SK-N-SH (cell line): ENCODE measurements around the gene CYLD.

Experiments
- ELF1 ChIP-seq: IDR thresholded peaks from 2 replicates; pipeline ENCODE4 v1.4.0; 2012
- FOXM1 ChIP-seq: IDR thresholded peaks from 2 replicates; pipeline ENCODE4 v1.4.0; 2012; ENCODE audit warnings: low read depth, mild to moderate bottlenecking
- NRF1 ChIP-seq: IDR thresholded peaks from 2 replicates; pipeline ENCODE4 v1.6.1; 2012; ENCODE audit warnings: low read depth, mild to moderate bottlenecking, low read length
- SMC3 ChIP-seq: IDR thresholded peaks from 2 replicates; pipeline ENCODE4 v1.6.1; 2012; ENCODE audit warnings: low read depth, low read length, improper control_type of control experiment
- TAF1 ChIP-seq: IDR thresholded peaks from 2 replicates; pipeline ENCODE4 v1.6.1; 2012; ENCODE audit warnings: low read depth, mild to moderate bottlenecking, low read length, moderate library complexity, borderline replicate concordance
- TF ChIP-seq, protein P1 (sequence below): fragments of 200-600 bp; sonication (generic); IDR thresholded peaks from 2 replicates; pipeline ENCODE4 v1.6.1; 2017; ENCODE audit warnings: antibody characterized with exemption, mild to moderate bottlenecking, moderate library complexity
- TF ChIP-seq, protein P2 (sequence below): fragments of 150-350 bp; IDR thresholded peaks from 2 replicates; pipeline ENCODE4 v1.6.1; 2017; ENCODE audit warnings: antibody characterized with exemption, low read length, low read depth, borderline replicate concordance
- TF ChIP-seq, protein P3 (sequence below): IDR thresholded peaks from 2 replicates; pipeline ENCODE4; 2012

DNA sequence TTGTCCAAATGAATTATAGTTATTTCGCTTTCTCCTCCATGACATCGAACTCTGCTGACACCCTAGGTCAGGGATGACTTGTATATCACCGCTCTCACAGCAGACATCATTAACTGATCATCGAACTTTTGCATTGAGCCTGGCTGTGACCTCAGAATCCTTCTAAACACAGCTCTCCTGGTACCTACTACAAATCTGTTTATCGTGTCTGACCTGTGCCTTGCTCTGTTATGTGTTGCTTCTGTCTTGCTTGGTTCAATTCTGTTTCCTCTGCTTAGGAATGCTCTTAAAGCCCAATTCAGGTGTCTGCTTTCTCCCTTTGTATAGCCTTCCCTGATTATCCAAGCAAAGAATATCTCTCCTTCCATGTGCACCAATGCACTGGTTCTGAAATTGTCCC is 78.3 kb downstream of the CYLD start:
- TF ChIP-seq, protein P1, sequence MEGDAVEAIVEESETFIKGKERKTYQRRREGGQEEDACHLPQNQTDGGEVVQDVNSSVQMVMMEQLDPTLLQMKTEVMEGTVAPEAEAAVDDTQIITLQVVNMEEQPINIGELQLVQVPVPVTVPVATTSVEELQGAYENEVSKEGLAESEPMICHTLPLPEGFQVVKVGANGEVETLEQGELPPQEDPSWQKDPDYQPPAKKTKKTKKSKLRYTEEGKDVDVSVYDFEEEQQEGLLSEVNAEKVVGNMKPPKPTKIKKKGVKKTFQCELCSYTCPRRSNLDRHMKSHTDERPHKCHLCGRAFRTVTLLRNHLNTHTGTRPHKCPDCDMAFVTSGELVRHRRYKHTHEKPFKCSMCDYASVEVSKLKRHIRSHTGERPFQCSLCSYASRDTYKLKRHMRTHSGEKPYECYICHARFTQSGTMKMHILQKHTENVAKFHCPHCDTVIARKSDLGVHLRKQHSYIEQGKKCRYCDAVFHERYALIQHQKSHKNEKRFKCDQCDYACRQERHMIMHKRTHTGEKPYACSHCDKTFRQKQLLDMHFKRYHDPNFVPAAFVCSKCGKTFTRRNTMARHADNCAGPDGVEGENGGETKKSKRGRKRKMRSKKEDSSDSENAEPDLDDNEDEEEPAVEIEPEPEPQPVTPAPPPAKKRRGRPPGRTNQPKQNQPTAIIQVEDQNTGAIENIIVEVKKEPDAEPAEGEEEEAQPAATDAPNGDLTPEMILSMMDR: no peak
- TF ChIP-seq TAF1 (no peak), FOXM1 (no peak), ELF1 (no peak), SMC3 (no peak), NRF1 (no peak)
- TF ChIP-seq, protein P2, sequence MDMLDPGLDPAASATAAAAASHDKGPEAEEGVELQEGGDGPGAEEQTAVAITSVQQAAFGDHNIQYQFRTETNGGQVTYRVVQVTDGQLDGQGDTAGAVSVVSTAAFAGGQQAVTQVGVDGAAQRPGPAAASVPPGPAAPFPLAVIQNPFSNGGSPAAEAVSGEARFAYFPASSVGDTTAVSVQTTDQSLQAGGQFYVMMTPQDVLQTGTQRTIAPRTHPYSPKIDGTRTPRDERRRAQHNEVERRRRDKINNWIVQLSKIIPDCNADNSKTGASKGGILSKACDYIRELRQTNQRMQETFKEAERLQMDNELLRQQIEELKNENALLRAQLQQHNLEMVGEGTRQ: no peak
- TF ChIP-seq, protein P3, sequence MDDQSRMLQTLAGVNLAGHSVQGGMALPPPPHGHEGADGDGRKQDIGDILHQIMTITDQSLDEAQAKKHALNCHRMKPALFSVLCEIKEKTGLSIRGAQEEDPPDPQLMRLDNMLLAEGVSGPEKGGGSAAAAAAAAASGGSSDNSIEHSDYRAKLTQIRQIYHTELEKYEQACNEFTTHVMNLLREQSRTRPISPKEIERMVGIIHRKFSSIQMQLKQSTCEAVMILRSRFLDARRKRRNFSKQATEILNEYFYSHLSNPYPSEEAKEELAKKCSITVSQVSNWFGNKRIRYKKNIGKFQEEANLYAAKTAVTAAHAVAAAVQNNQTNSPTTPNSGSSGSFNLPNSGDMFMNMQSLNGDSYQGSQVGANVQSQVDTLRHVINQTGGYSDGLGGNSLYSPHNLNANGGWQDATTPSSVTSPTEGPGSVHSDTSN: no peak
